Thyroid gland (tissue), 4 donors: Measurements from ENCODE around the gene GLB1L3. TPM values are rescaled to one million over a fixed set of nuclear protein-coding genes. Genes with fewer than 3 reads are reported as not detected.

ENCODE experiments used
- DNase-seq, 2 donors: peaks; one replicate each; pipeline ENCODE4 v3.0.0-alpha.2; 2019
- H3K27ac ChIP-seq, 3 donors: fragments of 200-600 bp; sonication (generic); 1 replicate in 2 of 3; 2 replicates in 1 of 3; pipeline ENCODE4 v1.5.1; 2016 to 2019; ENCODE audit warnings: mild to moderate bottlenecking in 1 of 3, moderate library complexity in 1 of 3
- H3K27me3 ChIP-seq: fragments of 200-600 bp; sonication (generic); one replicate; pipeline ENCODE4 v1.5.1; 2019
- H3K36me3 ChIP-seq, 2 donors: fragments of 200-600 bp; sonication (generic); one replicate each; pipeline ENCODE4 v1.5.1; 2016 to 2019
- H3K4me1 ChIP-seq, 2 donors: fragments of 200-600 bp; sonication (generic); one replicate each; pipeline ENCODE4 v1.5.1; 2017 to 2019
- H3K4me3 ChIP-seq, 3 donors: fragments of 200-600 bp; sonication (generic); replicated peaks in 1 of 3; 1 replicate in 2 of 3; 2 replicates in 1 of 3; pipeline ENCODE4 v1.5.1; 2016; ENCODE audit warnings: mild to moderate bottlenecking in 1 of 3
- H3K9me3 ChIP-seq: fragments of 200-600 bp; sonication (generic); one replicate; pipeline ENCODE4 v1.5.1; 2017
- CTCF ChIP-seq, 6 experiments: fragments of 200-600 bp in 3 of 6; fragments of 450-650 bp in 3 of 6; sonication (generic) in 3 of 6; IDR thresholded peaks; one replicate each; pipeline ENCODE4 v1.5.1; 2016 to 2019; ENCODE audit warnings: antibody characterized with exemption in 6 of 6, mild to moderate bottlenecking in 2 of 6, inconsistent platforms in 1 of 6, moderate library complexity in 1 of 6
- POLR2A ChIP-seq, 2 donors: fragments of 450-650 bp; IDR thresholded peaks; one replicate each; pipeline ENCODE4 v1.6.1; 2017; ENCODE audit warnings: antibody characterized with exemption in 2 of 2, mild to moderate bottlenecking in 2 of 2, moderate library complexity in 1 of 2
- WGBS, 2 donors: methylation state at CpG; one replicate each; pipeline ENCODE4 v1.1.5; 2017; 5-methylcytosine and 5-hydroxymethylcytosine counted together
- intact Hi-C: fragments of 100-400 bp; cut with DNase I; formaldehyde crosslinking; loops from one replicate; pipeline ENCODE4 v1.15.1; 2023
- total RNA-seq, 4 donors: library from RNA; depleted of rRNA; stranded (reverse); fragments of >200 nt; gene quantifications; one replicate each; pipeline ENCODE4 v1.2.3, GENCODE V29; 2016

Gene GLB1L3
- total RNA-seq, 4 donors from 2014 or later = 0.63 to 2.0 (median 0.94) TPM

GRCh38 chr11:134260983-134261382, 15.2 kb upstream of the GLB1L3 start:
- no peak for DNase-seq
- 94 to 95% methylated on average over 16 of the region's 16 CpGs for WGBS, 2 donors
- Histone ChIP-seq H3K27me3 (no peaks in the 10 kb centered on the region), H3K36me3 (peaks cover 40 to 48% of the 10 kb centered on the region in 2 donors), H3K9me3 (no peaks in the 10 kb centered on the region), H3K4me1 (peaks cover 0 to 33% of the 10 kb centered on the region in 2 donors), H3K4me3 (no peak overlapping the region), H3K27ac (no peak overlapping the region)
- intact Hi-C loops = no loop called here
- TF ChIP-seq POLR2A (IDR thresholded peaks at IDR 0.05) (no peak), CTCF (IDR thresholded peaks at IDR 0.05) (no peak)

DNA sequence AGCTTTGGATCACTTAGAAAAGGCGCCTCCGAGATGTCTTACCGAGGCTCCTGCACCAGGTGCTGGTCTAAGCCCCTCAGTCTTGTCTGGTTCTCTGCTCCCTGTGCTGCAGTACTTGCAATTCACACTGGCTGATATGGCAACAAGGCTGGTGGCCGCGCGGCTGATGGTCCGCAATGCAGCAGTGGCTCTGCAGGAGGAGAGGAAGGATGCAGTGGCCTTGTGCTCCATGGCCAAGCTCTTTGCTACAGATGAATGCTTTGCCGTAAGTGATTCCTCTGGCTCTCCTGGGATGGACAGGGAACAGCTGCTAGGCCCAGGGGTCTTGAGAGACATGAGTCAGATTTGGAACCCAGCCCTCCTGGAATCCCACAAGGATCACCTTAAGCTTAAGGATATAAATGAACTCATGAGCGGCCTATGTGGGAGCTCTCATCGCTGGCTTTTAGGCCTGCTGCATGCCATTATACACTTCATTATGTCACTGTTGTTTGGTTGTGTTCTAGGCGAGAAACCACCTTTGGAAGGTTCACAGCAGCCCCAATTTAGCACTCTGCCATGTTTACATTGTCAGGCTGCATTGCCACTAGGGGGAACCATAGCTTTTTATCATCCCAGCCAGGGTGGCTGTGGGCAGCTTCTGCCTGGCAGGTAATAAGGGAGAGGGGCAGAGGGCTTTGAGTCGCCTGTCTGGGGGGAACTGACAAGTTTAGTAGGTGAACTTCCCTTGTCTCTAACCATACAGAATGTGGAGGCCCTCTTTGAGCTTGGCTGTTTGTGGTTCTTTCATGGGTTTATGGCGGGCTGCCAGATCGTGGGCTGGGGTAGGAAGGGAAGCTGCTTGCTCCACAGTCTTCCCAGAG, 14.3 kb upstream of the GLB1L3 start:
- no peak for DNase-seq
- 88 to 92% methylated on average over 14 of the region's 14 CpGs for WGBS, 2 donors
- H3K9me3 ChIP-seq = no peaks in the 10 kb centered on the region
- TF ChIP-seq CTCF (IDR thresholded peaks at IDR 0.05) (peak in 1 of 6 experiments; percentile 29), POLR2A (IDR thresholded peaks at IDR 0.05) (no peak)
- no peak overlapping the region for H3K27ac ChIP-seq
- intact Hi-C loops = no loop called here
- peaks cover 40 to 48% of the 10 kb centered on the region in 2 donors for H3K36me3 ChIP-seq
- no peak overlapping the region for H3K4me3 ChIP-seq
- peaks cover 0 to 26% of the 10 kb centered on the region in 2 donors for H3K4me1 ChIP-seq
- no peaks in the 10 kb centered on the region for H3K27me3 ChIP-seq

GRCh38 chr11:134264966-134265764, 11.0 kb upstream of the GLB1L3 start:
- Histone ChIP-seq H3K4me1 (no peaks in the 10 kb centered on the region), H3K4me3 (no peak overlapping the region), H3K27me3 (no peaks in the 10 kb centered on the region), H3K27ac (no peak overlapping the region), H3K9me3 (no peaks in the 10 kb centered on the region), H3K36me3 (peaks cover 31 to 32% of the 10 kb centered on the region in 2 donors)
- 93 to 96% methylated on average over 7 of the region's 7 CpGs for WGBS, 2 donors
- no peak for DNase-seq
- TF ChIP-seq CTCF (IDR thresholded peaks at IDR 0.05) (no peak), POLR2A (IDR thresholded peaks at IDR 0.05) (no peak)
- intact Hi-C loops = no loop called here

- no peak overlapping the region for H3K4me3 ChIP-seq
- peaks cover 18 to 19% of the 10 kb centered on the region in 2 donors for H3K36me3 ChIP-seq
- no peaks in the 10 kb centered on the region for H3K4me1 ChIP-seq
- no peak for TF ChIP-seq POLR2A (IDR thresholded peaks at IDR 0.05)
- TF ChIP-seq CTCF (IDR thresholded peaks at IDR 0.05) = no peak
- no peak for DNase-seq
- intact Hi-C loops = no loop called here
- H3K9me3 ChIP-seq = no peaks in the 10 kb centered on the region
- 89 to 91% methylated on average over 5 of the region's 5 CpGs for WGBS, 2 donors
- H3K27ac ChIP-seq = no peak overlapping the region
- no peaks in the 10 kb centered on the region for H3K27me3 ChIP-seq
Observed at GRCh38 chr11:134266440-134266839, 9.7 kb upstream of the GLB1L3 start.
